ENCODE measurements around the gene SHC4.

GRCh38 chr15:48890375-48890972 is 73.2 kb downstream of the SHC4 start:
- TF ChIP-seq, protein P1, sequence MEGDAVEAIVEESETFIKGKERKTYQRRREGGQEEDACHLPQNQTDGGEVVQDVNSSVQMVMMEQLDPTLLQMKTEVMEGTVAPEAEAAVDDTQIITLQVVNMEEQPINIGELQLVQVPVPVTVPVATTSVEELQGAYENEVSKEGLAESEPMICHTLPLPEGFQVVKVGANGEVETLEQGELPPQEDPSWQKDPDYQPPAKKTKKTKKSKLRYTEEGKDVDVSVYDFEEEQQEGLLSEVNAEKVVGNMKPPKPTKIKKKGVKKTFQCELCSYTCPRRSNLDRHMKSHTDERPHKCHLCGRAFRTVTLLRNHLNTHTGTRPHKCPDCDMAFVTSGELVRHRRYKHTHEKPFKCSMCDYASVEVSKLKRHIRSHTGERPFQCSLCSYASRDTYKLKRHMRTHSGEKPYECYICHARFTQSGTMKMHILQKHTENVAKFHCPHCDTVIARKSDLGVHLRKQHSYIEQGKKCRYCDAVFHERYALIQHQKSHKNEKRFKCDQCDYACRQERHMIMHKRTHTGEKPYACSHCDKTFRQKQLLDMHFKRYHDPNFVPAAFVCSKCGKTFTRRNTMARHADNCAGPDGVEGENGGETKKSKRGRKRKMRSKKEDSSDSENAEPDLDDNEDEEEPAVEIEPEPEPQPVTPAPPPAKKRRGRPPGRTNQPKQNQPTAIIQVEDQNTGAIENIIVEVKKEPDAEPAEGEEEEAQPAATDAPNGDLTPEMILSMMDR (IDR thresholded peaks at IDR 0.05), result no peak
- TF ChIP-seq EP300 (IDR thresholded peaks at IDR 0.05; ENCODE audit: borderline replicate concordance in 1 of 2, low read depth in 1 of 2, low read length in 1 of 2), result no peak
- no peak for TF ChIP-seq RFX5 (IDR thresholded peaks at IDR 0.05; ENCODE audit: low read length)
- TF ChIP-seq, protein P2, sequence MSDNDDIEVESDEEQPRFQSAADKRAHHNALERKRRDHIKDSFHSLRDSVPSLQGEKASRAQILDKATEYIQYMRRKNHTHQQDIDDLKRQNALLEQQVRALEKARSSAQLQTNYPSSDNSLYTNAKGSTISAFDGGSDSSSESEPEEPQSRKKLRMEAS (IDR thresholded peaks at IDR 0.05; ENCODE audit: low read depth), result no peak
- no peak for TF ChIP-seq NRF1 (IDR thresholded peaks at IDR 0.05; ENCODE audit: low read depth, low read length)
- no peak for TF ChIP-seq SMC3 (IDR thresholded peaks at IDR 0.05; ENCODE audit: low read depth, low read length)
- TF ChIP-seq POLR2AphosphoS5 (IDR thresholded peaks at IDR 0.05; ENCODE audit: low read depth, low read length), result no peak
- TF ChIP-seq, protein P3, sequence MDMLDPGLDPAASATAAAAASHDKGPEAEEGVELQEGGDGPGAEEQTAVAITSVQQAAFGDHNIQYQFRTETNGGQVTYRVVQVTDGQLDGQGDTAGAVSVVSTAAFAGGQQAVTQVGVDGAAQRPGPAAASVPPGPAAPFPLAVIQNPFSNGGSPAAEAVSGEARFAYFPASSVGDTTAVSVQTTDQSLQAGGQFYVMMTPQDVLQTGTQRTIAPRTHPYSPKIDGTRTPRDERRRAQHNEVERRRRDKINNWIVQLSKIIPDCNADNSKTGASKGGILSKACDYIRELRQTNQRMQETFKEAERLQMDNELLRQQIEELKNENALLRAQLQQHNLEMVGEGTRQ (IDR thresholded peaks at IDR 0.05; ENCODE audit: borderline replicate concordance, low read depth, low read length), result no peak
- TF ChIP-seq USF1 (IDR thresholded peaks at IDR 0.05; ENCODE audit: borderline replicate concordance, low read depth), result no peak
- TF ChIP-seq MXI1 (IDR thresholded peaks at IDR 0.05; ENCODE audit: low read depth, low read length), result no peak
- no peak for TF ChIP-seq GABPA (IDR thresholded peaks at IDR 0.05; ENCODE audit: low read depth)
- no peak for TF ChIP-seq FOXJ3 (CRISPR knock-in tag; IDR thresholded peaks at IDR 0.05)
